Activated CD8-positive, alpha-beta memory T cell treated with anti-CD3 and anti-CD28 coated beads, Interleukin-2, amount 50 U/mL, for 48 hours (primary cell): Measurements from ENCODE around the gene NAIF1.
"Not testable (repeated sequence)": the region's sequence is repeated elsewhere in the genome, so short reads cannot be mapped to it uniquely, and the experiment has no call there.

Experiments used
- DNase-seq: peaks from one replicate; pipeline ENCODE4 v3.0.0-alpha.2; 2020

Gene NAIF1

DNA sequence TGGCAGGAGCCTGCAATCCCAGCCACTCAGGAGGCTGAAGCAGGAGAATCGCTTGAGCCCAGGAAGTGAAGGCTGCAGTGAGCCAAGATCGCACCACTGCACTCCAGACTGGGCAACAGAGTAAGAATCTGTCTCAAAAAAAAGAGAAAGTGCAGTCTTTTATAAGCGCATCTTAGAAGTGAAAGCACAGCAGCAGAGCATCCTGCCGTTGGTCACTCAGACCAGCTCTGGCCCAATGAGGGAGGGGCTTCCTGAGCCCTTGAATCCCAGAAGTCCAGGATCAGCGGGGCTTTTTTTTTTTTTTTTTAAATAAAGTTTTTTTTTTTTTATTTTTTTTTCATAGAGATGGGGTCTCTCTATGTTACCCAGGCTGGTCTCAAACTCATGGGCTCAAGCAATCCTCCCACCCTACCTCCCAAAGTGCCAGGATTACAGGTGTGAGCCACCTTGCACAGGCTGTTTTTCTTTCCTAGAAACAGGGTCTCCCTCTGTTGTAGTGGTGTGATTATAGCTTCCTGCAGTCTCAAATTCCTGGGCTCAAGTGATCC lies 42.3 kb downstream of the NAIF1 start:
- DNase-seq: no peak

- not testable (repeated sequence) for DNase-seq
Measured at GRCh38 chr9:128023671-128024070, 43.4 kb downstream of the NAIF1 start.

- no peak for DNase-seq
Measured at GRCh38 chr9:128022886-128023285, 44.2 kb downstream of the NAIF1 start.

- no peak for DNase-seq
Measured at GRCh38 chr9:128021098-128021497, 46.0 kb downstream of the NAIF1 start.

GRCh38 chr9:128020692-128021091 lies 46.4 kb downstream of the NAIF1 start:
- no peak for DNase-seq

- no peak for DNase-seq
Measured at GRCh38 chr9:128015696-128016095, 51.4 kb downstream of the NAIF1 start.
